GM12878 (cell line): ENCODE data around the gene IL17B.

Source experiments
- BRCA1 ChIP-seq: IDR thresholded peaks from 2 replicates; pipeline ENCODE4 v1.6.1; 2011; ENCODE audit warnings: low read depth, low read length, improper control_type of control experiment
- CHD2 ChIP-seq: IDR thresholded peaks from 2 replicates; pipeline ENCODE4 v1.6.1; 2011; ENCODE audit warnings: low read depth, low read length, improper control_type of control experiment, borderline replicate concordance
- HDGF ChIP-seq: fragments of 450-650 bp; IDR thresholded peaks from 2 replicates; pipeline ENCODE4 v1.6.1; 2016; ENCODE audit warnings: antibody characterized with exemption
- JUNB ChIP-seq: IDR thresholded peaks from 2 replicates; pipeline ENCODE4 v1.6.1; 2016; ENCODE audit warnings: antibody characterized with exemption, mild to moderate bottlenecking
- NRF1 ChIP-seq: conservative IDR thresholded peaks from 2 replicates; pipeline ENCODE4 v1.6.1; 2011; ENCODE audit warnings: mild to moderate bottlenecking, low read depth, low read length, improper control_type of control experiment
- TF ChIP-seq, protein P1 (sequence below), 3 experiments: IDR thresholded peaks in 2 of 3; conservative IDR thresholded peaks in 1 of 3; 2 replicates each; pipeline ENCODE4 v1.5.1; 2011; ENCODE audit warnings: low read depth in 3 of 3, low read length in 3 of 3, mild to moderate bottlenecking in 3 of 3, control low read depth in 2 of 3, moderate library complexity in 2 of 3, inconsistent platforms in 1 of 3, mixed read lengths in 1 of 3; ENCODE audit not compliant: control insufficient read depth in 2 of 3, insufficient read depth in 1 of 3; ENCODE audit errors: extremely low read depth in 1 of 3
- TF ChIP-seq, protein P2 (sequence below): IDR thresholded peaks from 2 replicates; pipeline ENCODE4 v1.6.1; 2012; ENCODE audit warnings: low read depth, low read length, improper control_type of control experiment

DNA sequence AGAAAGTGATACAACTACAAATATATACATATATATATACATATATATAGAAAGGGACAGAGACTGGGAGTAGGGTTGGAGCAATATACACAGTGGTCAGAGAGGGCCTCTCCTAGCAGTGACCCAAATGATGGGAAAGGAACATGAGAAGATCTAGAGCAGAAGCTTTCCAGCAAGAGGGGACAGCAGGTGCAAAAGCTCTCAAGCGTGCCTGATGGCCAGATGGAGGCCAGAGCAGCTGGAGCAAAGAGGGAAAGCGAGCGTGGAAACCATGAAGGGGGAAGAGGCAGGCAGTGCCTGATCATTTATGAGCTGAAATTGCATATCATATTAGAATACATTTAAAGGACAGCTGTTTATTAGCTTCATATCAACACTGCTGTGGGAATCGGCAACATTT lies 41.4 kb downstream of the IL17B start:
- TF ChIP-seq NRF1 (no peak), HDGF (no peak), CHD2 (no peak), BRCA1 (no peak), JUNB (no peak)
- TF ChIP-seq, protein P1, sequence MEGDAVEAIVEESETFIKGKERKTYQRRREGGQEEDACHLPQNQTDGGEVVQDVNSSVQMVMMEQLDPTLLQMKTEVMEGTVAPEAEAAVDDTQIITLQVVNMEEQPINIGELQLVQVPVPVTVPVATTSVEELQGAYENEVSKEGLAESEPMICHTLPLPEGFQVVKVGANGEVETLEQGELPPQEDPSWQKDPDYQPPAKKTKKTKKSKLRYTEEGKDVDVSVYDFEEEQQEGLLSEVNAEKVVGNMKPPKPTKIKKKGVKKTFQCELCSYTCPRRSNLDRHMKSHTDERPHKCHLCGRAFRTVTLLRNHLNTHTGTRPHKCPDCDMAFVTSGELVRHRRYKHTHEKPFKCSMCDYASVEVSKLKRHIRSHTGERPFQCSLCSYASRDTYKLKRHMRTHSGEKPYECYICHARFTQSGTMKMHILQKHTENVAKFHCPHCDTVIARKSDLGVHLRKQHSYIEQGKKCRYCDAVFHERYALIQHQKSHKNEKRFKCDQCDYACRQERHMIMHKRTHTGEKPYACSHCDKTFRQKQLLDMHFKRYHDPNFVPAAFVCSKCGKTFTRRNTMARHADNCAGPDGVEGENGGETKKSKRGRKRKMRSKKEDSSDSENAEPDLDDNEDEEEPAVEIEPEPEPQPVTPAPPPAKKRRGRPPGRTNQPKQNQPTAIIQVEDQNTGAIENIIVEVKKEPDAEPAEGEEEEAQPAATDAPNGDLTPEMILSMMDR (IDR thresholded peaks at IDR 0.05 in 2 of 3, conservative IDR thresholded peaks at IDR 0.05 in 1 of 3; ENCODE audit: control insufficient read depth in 2 of 3, extremely low read depth in 1 of 3, insufficient read depth in 1 of 3, low read depth in 3 of 3, low read length in 3 of 3) = no peak
- TF ChIP-seq, protein P2, sequence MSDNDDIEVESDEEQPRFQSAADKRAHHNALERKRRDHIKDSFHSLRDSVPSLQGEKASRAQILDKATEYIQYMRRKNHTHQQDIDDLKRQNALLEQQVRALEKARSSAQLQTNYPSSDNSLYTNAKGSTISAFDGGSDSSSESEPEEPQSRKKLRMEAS = no peak
